GM23248 (cell line): ENCODE measurements around the gene HIPK2.

ENCODE experiments used
- EZH2 ChIP-seq: fragments of 200-600 bp; sonication (generic); IDR thresholded peaks from 2 replicates; pipeline ENCODE4 v1.6.1; 2018; ENCODE audit warnings: antibody characterized with exemption, mild to moderate bottlenecking; ENCODE audit not compliant: insufficient read depth, poor library complexity, severe bottlenecking
- EZH2phosphoT487 ChIP-seq: fragments of 200-600 bp; sonication (generic); IDR thresholded peaks from 2 replicates; pipeline ENCODE4 v1.6.1; 2018; ENCODE audit warnings: antibody characterized with exemption, moderate library complexity, mild to moderate bottlenecking, low read depth; ENCODE audit not compliant: insufficient read depth

DNA sequence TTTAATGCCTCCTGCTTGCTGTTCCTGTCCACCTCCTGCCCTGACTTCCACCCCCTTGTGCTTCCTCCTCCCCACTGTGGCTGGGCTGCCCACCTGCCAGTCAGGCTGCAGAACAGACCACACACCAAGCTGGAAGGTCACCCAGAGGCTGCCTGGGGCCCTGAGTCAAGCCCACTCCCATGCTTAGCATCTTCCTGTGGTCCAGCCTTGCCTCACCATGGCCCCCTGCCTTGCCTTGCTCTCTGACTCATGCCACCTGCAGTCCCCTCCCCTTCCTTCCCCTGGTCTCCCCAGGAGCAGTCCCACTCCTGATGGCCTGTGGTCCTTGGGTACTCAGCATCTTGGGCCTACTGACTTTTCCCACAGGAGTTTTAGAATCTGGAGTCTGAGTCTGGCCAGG is 252.0 kb downstream of the HIPK2 start:
- TF ChIP-seq EZH2: no peak
- no peak for TF ChIP-seq EZH2phosphoT487
